Measurements from ENCODE around the gene CEP192.

Gene CEP192

DNA sequence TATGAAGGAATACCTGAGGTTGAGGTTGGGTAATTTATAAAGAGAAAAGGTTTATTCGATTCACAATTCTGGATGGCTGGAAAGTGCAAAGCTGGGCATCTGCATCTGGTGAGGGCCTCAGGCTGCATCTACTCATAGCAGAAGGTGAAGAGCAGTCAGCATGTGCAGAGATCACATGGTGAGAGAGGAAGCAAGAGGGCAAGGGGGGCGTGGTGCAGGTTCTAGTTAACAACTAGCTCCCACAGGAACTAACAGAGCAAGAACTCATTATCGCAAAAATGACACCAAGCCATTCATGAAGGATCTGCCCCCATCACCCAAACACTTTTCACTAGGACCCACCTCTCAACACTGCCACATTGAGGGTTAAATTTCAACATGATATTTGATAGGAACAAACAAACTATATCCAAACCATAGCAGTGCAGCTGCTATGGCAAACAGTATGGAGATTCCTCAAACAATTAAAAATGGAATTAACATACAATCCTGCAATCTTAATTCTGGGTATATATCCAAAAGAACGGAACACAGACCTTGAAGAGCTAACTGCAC, 154.6 kb downstream of the CEP192 start:
- no peak for DNase-seq

DNA sequence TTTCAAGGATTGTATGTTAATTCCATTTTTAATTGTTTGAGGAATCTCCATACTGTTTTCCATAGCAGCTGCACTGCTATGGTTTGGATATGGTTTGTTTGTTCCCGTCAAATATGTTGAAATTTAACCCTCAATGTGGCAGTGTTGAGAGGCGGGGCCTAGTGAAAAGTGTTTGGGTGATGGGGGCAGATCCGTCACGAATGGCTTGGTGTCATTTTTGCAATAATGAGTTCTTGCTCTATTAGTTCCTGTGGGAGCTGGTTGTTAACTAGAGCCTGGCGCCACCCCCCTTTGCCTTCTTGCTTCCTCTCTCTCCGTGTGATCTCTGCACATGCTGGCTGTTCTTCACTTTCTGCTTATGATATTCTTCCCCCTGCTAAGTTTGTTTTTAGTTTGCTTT, 156.0 kb downstream of the CEP192 start:
- DNase-seq: no peak

DNA sequence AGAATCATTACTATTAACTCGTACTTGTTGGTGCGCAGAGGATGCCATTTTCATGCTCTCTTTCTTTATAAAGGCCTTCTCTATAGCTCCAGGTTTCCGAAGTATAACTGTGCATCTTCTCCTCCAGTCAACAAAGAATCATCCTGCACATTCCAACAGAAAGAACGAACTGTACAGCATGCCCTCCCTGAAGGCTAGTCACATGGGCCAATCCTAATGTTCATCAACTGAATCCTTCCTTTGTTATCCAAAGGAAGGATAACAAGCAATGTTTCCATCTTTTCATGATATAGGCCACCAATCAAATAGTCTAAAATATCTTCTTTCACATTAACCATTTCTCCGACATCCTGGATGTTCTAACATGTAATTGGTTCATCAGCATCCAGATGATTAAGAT, 160.5 kb downstream of the CEP192 start:
- DNase-seq: no peak

DNA sequence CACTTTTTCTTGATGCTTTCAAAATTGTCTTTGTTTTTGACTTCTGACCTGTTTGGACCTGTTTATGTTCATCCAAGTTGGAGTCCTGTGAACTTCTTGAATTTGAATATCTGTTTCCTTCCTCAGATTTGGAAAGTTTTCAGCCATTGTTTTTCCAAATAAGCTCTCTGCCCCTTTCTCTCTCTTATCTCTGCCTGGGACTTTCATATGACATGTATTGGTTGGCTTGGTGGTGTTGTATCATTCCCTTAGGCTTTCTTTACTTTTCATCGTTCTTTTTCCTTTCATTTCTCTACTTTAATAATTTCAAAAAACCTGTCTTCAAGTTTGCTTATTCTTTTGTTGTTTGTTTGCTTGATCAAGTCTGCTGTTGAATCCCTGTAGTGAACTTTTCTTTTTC, 167.3 kb downstream of the CEP192 start:
- DNase-seq: no peak

DNA sequence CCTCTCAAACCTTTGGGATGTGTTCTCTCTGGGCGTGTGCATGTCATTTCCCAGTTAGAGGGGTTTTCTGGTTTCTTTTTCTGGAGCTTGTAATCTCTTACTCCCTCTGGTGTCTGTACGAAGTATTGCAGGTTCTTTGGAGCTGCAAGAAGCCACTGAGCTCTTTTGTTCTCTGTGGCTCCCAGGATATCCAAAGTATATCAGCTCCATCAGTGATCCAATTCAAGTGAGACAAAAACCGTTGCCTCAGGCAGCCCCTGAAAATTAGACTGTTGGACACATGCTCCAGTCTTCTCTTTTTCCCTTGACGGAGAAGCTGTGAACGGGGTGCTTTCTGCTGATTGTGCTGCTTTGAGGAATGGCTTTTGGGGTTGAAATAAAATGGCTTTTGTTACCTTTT, 168.4 kb downstream of the CEP192 start:
- DNase-seq: peak; percentile 67

DNA sequence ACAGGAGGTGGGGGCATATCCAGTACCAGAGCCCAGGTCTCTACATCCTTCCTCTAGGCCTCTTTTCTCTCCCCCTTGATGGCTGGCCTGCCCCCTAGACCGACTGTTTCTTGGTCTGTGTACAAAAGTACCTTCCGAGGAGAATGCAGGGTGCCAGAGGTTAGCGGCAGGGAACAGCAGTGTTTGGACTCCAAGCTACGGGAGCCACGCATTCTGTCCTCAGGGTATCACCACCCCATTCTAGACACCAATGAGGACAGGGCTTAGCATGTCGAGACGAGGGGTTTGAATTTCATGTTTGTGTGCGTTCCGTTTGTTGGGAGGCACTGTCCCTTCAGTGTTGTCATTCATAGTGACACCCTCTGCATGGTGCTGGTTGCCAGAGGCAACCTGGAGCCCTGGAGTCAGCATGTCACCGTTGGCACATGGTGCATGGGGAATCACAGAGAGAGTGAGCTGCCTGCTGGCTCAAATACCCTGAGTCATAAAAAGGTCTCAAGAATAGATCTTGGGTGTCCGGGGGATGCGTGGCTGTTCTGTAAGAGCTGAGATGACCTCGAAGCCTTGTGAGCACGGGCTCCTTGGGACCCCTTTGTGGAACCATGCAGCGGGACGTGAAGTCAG, 170.2 kb downstream of the CEP192 start:
- DNase-seq: no peak

DNA sequence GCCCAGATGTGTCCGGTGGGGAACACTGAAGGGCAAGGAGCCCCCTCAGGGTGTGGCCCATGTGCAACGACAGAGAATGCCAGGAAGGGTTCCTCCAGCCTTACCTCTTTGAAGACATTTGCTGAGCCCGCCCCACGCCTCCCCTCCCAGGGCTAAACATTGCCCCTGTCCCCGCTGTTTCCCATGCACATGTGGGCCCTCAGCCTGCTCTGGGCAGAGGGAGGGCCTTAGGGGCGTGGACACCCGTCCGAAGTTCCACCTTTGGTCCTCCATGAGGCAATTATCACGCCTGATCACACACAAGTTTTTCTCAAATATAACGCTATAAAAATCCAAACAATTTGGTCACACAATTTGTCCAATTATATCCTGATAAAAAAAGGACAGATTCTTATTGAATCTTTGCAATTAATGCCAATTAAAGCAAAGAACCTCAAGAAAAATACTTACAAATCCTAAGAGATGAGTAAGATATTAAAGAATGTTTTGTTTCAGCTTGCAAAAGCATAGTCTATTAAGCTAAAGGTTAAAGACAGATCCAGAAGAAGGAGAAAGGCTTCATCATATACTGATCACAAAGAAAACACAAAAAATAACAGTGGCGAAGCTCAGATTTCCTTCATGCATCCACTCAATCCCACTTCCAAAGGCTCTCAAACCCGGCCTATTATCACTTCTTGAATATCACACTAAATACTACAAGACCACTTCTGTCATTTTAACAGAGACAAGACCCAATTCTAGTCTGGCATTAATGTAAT, 172.2 kb downstream of the CEP192 start:
- DNase-seq: peak; percentile 6

DNA sequence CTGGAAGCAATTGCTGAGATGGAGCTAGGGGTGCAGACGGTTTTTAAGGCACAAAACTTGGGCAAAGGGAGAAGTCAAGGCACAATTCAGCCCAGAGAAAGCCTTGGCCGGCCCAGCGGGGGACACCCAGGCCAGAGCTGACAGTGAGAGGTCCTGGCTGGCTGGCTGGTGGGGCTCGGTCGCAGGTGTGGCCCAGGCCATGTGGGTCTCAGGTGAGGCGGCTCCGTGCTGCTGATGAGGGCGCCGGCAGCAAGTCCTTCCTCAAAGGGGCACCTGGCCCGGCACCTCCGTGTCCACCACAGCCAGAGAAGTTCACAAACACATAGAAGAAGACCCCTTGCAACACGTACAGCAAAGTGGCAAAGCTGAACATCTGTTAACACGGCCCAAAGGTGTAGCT, 173.2 kb downstream of the CEP192 start:
- DNase-seq: no peak

DNA sequence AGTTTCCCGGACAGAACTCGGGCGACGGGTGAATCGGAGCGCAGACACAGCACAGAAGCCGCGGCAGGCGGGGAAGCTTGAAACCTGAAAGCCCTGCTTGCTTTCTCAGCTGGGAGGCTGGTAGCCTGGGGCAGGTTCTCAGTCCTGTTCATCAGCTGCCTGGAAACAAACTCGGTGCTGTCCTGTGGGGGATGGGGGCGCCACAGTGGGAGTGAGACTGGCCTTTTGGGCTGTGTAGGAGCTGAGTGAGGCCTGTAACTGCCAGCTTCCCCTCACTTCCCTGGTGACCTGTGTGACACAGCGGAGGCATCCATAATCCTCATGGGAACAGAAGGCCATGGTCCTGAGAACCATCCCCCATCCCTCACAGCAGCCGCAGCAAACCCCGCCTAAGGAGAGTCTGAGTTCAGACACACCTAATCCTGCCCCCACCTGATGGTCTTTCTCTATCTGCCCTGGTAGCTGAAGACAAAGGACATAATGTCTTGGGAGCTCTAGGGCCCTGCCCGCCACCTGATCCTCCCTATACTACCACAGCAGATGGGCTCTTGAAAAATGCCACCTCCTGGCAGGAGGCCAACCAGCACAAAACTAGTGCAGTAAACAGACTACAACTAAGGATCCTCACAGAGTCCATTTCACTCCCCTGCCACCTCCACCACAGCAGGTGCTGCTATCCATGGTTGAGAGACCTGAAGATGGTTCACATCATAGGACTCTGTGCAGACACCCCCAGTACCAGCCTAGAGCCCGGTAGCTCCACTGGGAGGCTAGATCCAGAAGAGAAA, 174.7 kb downstream of the CEP192 start:
- no peak for DNase-seq

DNA sequence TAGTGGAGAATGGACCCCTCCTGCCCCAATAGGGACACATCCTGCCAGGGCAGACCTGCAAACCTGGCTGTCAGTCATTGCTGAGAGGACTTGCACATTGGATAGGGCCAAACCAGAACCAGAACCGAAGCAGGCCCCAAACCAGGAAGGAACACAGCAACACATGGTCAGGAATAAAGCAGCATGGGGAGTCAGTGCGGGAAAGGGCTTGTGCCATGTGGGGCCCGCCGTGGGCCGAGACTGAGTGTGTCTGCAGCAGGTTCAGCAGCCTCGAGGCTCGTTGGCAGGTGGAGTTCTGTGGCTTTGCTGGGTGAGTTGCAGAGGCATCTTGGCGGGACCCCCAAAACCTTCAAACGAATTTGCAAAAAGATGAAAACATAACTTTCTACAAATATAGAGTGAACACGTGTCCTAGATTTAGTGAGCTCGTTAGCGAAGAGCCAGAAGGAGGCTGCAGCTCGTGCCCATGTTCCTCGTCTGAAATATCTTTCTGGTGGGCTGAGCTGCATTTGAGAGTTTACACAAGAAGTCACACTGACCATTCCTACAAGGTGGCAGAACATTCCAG, 182.5 kb downstream of the CEP192 start:
- no peak for DNase-seq
